ENCODE measurements around the gene PSTPIP1. TPM values are rescaled to one million over a fixed set of nuclear protein-coding genes. Genes with fewer than 3 reads are reported as not detected.

PSTPIP1 gene
- total and polyA plus RNA-seq, 8 donors = 1.8 to 52.9 (median 3.4) TPM

DNA sequence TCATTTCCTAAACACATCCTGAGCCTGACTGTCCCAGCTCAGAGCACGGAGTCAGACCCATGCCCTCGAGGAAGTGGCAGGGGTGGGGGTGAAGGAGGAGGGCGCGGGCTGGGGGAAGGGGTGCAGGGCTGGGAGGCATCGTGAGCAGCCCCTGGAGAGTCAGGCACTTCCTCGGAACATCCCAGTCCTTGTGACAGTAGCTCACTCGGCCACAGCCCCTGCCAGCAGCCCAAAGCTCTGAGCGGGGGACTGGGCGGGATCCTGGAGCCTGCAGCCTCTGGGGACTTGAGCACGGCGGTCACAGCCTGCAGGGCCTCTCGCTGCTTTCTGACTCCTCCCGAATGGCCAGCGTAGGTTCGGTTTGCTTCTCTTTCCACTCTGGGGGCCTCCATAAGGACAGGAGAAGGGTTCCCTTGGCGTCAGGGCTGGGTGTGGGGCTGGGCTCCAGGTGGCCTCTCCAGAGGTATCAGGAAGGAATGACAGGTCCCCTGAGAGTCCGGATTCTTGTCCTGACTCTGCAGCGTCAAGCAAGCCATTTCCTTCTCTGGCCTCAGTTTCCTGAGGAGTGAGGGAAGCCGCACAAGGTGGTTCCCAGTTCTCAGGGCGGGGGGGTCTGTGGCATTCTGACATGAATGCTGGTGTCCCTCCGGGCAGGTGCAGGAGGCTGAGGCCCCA lies 20.9 kb downstream of the PSTPIP1 start:
- intact Hi-C loops (cut with DNase I) = no loop called here
- Histone ChIP-seq H3K27ac (peak overlapping the region in 1 of 2 donors; percentile 88), H3K4me3 (no peak overlapping the region), H3K9me3 (no peaks in the 10 kb centered on the region), H3K4me1 (peaks cover 0 to 82% of the 10 kb centered on the region in 2 donors), H3K27me3 (no peaks in the 10 kb centered on the region), H3K36me3 (peaks cover 0 to 8% of the 10 kb centered on the region in 2 donors)
- TF ChIP-seq, protein P1, sequence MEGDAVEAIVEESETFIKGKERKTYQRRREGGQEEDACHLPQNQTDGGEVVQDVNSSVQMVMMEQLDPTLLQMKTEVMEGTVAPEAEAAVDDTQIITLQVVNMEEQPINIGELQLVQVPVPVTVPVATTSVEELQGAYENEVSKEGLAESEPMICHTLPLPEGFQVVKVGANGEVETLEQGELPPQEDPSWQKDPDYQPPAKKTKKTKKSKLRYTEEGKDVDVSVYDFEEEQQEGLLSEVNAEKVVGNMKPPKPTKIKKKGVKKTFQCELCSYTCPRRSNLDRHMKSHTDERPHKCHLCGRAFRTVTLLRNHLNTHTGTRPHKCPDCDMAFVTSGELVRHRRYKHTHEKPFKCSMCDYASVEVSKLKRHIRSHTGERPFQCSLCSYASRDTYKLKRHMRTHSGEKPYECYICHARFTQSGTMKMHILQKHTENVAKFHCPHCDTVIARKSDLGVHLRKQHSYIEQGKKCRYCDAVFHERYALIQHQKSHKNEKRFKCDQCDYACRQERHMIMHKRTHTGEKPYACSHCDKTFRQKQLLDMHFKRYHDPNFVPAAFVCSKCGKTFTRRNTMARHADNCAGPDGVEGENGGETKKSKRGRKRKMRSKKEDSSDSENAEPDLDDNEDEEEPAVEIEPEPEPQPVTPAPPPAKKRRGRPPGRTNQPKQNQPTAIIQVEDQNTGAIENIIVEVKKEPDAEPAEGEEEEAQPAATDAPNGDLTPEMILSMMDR (IDR thresholded peaks at IDR 0.05) = no peak
- DNase-seq = peak in 1 of 4 donors; percentile 77
- ATAC-seq = no peak

DNA sequence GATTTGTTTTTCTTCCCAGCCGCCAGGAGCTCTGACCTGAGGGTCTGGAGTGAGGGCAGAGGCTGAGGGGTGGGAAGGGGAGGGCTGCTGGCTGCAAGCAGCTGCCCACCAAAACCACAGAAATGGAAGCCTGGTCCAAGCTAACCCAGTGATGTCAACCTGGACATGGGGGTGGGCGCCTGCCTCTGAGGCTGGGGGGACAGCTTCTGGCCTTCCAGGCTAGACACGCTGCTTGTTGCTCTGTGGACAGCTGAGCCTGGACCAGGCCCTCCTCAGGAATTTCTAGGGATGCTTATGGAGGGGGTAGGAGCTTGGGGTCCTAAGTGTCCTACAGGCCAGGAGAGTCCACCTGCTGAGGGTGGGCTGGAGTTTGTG lies 21.4 kb downstream of the PSTPIP1 start:
- Histone ChIP-seq H3K4me1 (peaks cover 0 to 87% of the 10 kb centered on the region in 2 donors), H3K27me3 (no peaks in the 10 kb centered on the region), H3K27ac (no peak overlapping the region), H3K36me3 (peaks cover 0 to 8% of the 10 kb centered on the region in 2 donors), H3K9me3 (no peaks in the 10 kb centered on the region), H3K4me3 (no peak overlapping the region)
- intact Hi-C loops (cut with DNase I) = no loop called here
- TF ChIP-seq, protein P1 (IDR thresholded peaks at IDR 0.05) = no peak
- peak in 1 of 4 donors; percentile 42 for DNase-seq
- no peak for ATAC-seq

DNA sequence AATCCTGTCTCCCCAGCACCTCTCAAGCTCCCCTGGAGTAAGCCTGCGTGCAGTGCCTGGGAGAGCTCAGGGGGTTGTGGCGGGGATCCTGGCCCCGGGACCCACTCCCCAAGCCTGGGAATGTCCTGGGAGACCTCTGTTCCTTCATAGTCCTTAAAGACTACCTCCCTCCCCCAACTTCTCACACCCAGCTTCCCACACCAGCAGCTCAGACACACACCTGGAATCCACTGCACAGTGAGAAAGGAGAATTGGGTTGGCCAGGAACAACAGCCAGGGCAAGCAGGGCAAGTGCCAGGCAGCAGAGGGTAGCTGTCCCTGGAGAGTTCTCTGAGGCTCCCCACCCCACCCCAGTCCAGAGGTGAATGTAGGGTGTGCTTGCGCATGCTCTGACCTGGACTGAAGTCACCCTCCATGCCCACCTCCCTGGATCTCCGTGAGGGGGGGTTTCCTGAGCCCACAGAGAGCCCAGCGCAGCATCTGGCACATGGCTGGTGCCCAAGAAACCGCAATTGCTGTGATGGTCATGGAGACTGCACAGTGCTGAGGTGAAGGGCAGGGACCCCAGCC lies 22.2 kb downstream of the PSTPIP1 start:
- DNase-seq (peak in 1 of 4 donors; percentile 47), ATAC-seq (no peak)
- peaks cover 0 to 8% of the 10 kb centered on the region in 2 donors for H3K36me3 ChIP-seq
- intact Hi-C loops (cut with DNase I) = no loop called here
- no peak overlapping the region for H3K27ac ChIP-seq
- peaks cover 0 to 96% of the 10 kb centered on the region in 2 donors for H3K4me1 ChIP-seq
- no peaks in the 10 kb centered on the region for H3K9me3 ChIP-seq
- TF ChIP-seq, protein P1 (IDR thresholded peaks at IDR 0.05) = no peak
- H3K4me3 ChIP-seq = no peak overlapping the region
- H3K27me3 ChIP-seq = no peaks in the 10 kb centered on the region

DNA sequence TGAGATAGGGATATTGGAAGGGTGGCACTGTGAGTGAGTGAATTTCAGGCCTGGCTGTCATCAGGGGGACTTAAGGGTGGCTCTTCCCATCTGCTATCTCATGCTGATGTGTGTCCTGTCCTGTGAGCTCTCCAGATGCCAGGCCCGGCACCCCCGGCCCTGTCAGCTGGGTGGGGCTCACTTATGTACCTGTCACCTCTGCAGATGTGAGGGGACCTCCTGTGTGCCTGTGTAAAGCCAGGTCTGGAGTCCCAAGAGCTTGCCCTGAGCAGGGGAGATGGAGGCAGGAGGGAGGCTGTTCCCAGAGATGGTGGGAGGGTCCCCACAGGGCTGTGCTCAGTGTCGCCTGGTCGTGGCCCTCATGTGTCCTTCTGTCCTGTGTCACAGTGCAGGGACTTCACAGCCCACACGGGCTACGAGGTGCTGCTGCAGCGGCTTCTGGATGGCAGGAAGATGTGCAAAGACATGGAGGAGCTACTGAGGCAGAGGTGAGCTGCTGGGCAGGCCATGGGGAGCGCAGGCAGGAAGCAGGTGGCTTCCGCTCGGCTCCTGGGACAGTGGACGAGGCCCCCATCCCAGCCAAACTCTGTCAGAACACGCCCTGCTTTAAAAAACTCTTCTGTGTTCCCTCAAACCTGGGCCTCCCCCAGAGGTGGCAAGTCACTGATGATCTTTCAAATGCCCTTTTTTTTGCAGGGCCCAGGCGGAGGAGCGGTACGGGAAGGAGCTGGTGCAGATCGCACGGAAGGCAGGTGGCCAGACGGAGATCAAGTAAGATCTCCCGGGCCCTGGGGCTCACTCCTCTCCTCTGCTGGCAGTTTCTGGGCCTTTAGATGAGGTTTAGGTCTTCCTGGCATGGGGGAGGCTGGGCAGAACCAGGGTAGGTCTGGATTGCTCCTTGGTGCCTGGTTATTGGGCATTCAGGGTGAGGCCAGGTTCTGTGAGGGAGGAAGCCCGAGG lies 23.1 kb downstream of the PSTPIP1 start:
- no peak for ATAC-seq

More for the DNA sequence above, 23.1 kb downstream of the PSTPIP1 start:
- H3K9me3 ChIP-seq = no peaks in the 10 kb centered on the region
- TF ChIP-seq, protein P1 (IDR thresholded peaks at IDR 0.05) = no peak
- DNase-seq = peak in 1 of 4 donors; percentile 52
- H3K4me3 ChIP-seq = no peak overlapping the region
- H3K27ac ChIP-seq = peak overlapping the region in 1 of 2 donors; percentile 65
- H3K36me3 ChIP-seq = peaks cover 0 to 8% of the 10 kb centered on the region in 2 donors
- peaks cover 0 to 90% of the 10 kb centered on the region in 2 donors for H3K4me1 ChIP-seq
- no peaks in the 10 kb centered on the region for H3K27me3 ChIP-seq
- intact Hi-C loops (cut with DNase I) = no loop called here

Measured in left lung (tissue), 10 donors.